Fibroblast of skin of scalp (primary cell): Measurements from ENCODE around the gene EPB41L3.
A peak's percentile ranks its signal among the peaks of the same experiment; 100 is the strongest.
"Not testable (repeated sequence)": the region's sequence is repeated elsewhere in the genome, so short reads cannot be mapped to it uniquely, and the experiment has no call there.

Experiments used
- DNase-seq: peaks from one replicate; pipeline ENCODE4 v3.0.0-alpha.2; 2013

EPB41L3 gene

DNA sequence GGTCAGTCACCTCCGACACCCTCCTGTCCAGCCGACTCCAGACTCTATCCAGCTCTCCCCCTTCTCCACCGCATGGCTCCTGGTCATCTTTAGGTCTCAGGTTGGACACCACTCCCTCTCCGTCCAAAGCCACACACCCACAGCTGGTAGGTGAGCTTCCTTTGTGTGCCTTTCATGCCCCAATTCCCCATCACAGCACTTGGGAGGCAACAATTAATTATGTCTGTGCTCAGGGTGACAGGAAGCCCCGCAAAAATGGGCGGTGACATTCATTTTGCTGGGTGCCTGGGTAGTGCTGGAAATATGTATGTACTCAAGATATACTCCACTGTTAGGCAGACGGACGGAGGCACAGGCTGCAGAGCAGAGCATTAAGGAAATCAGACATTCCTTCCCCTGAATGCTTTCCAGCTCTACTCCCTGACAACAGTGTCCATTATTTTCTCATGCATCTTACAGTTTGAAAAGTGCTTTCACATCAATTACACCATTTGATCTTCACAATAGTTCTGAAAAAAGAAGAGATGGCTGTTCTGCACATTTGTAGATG lies 13.1 kb downstream of the EPB41L3 start:
- DNase-seq, result no peak

DNA sequence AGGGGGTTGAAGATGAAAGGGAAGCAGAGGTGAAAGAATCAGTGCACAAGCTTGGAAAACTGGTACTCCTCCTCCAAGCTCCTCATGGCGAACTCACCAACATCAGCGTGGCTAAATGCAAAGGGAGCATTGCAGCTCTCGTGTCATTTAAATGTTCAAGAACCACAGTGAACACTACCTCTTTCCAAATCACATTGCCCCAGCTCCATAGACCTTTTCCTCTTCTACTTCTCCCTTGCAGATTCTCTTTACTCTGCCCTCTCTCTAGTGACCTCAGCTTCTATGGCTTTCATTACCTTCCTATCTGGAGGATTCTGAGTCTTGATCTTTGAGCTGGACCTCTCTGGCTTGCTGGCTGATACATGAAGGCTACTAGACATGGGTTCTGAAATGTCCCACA lies 14.3 kb downstream of the EPB41L3 start:
- no peak for DNase-seq

DNA sequence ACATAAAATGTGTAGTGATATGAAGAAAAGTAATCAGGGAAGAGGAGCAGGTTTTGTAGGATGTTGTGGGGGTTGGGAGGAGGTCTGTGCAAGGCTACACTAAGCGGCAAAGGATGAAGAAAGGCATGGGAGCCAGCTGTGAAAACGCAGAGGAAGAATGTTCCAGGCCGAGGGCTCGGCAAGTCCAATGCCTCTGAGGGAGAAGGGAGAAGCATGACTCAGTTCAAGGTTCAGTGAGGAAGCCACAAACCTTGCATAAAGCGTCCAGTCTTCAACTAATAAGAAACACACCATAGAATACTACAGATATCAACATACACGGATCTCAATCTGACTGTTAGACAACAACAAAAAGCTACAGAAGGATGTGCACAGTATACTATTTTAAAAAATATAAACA lies 16.2 kb downstream of the EPB41L3 start:
- peak; percentile 87 for DNase-seq

DNA sequence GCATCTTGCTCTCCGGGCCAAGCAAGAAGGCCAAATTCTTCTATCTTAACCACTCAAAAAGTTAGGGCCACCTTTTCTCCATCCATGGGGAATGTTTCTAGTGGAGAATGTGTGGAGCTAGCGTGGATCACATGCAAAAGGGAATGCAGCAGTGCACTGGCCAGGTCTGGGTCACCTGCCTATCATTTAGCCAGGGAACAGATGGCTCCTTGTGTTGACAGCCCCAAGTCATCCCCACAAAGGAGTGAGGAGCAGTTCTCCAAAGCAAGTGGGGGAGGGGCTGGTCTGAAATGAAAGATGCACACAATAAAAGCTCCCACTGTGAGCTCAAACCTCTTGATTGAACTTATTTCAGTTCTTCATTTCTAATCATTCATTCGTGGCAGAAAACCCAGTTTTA lies 19.1 kb downstream of the EPB41L3 start:
- no peak for DNase-seq

DNA sequence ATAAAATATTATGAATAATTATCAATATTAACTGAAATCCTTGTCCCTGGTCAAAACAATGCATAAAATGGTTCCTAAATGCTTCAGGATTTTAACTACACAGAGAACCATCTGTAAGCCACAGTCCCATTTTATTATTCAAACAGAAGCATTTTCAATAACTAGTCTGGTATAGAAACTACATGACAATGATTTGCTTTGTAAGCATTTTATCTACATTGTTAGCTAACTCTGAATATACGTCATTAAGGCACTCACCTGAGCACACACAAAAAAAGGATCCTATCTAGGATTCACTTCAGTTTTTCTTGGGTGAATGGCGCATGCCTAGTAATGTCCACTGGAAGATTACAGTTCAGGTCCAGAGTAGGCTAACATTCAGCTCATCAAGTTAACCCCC lies 22.8 kb downstream of the EPB41L3 start:
- no peak for DNase-seq

DNA sequence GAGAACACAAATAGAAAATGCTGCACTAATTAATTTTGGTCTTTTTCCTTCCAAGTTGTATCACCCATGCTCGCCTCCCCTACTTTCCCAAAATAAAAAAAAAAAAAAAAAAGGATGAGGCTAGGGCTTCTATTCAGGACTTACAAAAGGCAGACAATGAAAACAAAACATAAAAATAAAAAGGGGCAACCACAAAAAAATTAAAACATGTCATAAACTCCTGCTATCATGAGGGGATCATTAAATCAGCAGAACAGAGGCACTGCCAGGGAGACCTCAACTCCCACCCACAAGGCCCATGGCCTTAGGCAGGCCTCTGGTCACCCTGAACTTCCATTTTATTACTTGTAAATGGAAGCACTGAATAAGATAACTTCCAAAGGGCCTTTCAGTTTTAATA lies 23.3 kb downstream of the EPB41L3 start:
- DNase-seq, result no peak

DNA sequence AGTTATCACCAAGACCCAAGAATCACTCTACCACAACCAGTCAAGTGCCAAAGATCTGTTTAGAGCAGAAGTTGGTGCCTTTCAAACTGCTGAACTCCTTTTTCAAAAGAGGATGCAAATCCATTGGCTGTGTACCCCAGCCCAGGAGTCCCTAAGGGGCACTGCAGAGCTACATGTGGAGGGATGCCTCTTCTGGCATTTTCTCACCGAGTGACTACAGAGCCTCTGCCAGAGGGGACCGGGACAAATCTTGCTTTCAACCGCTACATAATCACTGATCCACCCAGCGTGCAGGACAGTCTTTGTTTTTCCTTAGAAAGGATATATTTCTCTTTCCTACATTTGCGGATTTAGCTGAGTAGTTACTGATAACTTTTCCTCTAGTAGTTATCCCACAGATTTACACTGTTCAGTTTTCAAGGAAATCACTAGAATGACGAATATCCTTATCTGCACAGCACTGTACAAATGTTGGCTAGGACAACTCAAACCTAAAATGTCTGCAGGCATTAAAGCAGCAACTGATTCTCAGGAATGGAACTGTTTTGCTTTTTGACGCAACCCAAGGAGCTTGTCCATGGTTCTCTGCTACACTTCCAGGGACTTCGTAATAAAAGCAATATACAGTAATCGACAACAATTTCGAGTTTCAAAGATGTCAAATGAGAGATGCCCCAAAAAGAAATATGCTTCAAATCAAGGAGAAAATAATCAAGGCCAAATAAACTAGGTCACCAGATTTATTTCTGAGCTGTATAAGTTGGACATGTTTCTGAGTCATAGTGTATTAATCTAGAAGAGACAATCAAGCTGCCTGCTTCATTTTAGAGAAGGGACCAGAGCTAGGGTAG lies 24.1 kb downstream of the EPB41L3 start:
- DNase-seq, result no peak

DNA sequence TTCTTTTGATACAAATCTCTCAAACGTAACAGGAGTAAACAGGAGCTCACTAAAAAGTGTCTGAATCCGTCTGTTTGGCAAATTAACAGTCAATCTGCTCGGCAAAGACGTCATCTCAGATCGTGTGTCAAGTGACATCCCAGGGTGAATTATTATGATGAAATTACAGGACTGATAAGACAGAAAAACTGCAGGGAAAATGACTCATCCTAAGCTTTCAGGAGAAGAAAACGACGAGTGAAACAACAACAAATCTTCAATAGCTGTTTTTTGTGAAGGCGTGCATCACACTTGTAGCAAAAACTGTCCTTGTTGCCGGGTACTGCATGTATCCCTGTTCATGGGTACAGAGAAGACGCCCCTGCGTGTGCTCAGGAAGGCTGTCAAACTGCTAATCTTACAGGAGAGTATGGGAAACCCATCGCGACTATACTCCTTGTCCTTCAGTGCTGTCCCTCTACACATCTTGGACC lies 24.9 kb downstream of the EPB41L3 start:
- peak; percentile 32 for DNase-seq

DNA sequence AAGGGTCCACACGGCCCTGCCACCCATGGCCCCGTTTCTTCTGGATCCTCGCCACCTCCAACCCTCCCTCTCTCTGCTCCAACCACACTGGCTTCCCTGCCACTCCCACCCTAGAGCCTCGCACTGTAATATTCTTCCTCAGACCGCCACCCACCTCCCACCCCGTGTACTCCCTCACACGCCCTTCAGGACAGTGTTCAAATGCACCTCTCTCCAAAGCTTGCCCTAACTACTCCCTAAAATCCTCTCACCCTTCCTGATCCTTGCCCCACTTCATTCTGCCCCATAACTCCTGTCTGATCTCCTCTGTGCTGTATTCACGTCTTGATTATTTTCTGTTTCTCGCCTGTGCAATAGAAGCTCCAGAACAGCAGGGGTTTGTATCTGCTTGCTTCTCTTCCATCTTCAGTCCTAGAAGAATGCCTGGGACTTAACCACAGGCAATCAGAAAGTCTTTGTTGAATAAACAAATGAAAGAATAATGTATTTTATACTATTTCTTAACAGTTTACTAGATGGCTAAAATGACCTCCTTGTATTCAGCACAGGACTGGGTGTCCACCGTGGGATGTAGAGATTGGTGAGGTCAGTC lies 25.5 kb downstream of the EPB41L3 start:
- DNase-seq, result no peak

DNA sequence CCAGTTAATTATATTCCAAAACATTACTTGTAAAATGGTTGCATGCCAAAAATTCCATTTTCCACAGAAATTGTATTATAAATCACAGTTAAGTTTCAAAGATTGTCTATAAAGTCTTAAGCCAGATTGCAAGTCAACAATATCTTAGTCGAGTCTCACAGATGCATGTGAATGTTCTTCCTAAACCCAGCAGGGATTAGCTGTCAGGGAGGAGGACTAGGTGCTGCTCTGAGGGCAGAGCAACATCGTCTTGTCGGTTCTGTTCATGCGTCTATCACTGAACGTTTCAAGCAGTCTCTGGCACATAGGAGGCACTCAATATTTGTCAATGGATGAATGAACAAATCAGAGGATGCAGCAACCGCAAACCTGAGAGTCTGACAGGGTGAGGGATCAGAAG lies 27.0 kb downstream of the EPB41L3 start:
- DNase-seq, result no peak

DNA sequence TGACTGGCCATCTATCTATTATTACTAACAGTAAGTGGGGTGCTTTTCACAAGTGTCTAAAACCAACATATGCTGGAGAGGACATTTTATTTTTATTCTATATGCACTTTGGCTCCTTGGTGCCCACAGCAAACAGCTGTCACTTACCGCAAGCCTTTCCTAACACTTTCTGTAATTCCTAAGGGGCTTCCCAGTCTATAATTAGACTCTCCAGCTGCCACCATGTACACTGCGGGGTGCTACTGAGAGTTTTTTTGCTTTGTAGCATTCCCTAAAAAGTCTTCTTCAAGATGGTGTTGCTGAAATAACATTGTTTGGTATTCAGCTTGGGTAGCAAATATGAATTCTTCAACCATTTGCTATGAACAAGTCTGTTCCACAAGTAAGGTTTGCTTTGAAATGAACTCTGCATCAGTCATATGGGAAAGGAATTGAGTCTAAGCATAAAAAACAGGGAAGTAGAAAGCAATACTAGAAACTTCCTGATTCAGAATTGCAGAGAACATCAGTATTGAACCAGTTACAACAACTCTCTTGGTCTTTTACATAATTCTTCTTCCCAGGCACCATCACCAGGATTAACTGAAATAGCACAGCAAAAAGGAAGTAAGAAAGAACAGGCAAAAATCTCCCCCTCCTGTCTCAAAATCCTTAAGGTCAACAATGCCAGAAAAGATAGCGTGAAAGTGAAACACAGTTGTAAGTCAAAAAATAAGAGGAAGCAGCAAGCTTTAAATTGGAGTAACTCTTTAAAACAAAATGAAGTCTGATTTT lies 28.6 kb downstream of the EPB41L3 start:
- DNase-seq, result peak; percentile 42

DNA sequence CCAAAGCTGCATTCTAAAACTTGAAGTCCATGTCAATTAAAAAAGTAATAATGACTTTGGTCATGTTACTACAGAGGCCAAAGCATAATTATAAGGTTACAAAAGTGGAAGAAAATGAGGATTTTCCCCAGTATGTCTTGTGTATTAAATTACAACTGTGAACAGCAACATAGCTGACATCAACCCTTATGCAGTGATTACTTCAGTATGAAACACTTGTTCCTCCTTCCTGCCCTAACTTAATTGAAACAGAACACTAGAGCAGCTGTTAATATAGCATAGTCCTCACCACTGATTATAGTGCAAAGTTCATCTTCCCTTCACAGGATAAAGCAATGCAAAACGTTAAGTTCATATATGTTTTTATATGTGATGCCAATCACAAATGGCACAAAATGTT lies 29.9 kb downstream of the EPB41L3 start:
- no peak for DNase-seq

DNA sequence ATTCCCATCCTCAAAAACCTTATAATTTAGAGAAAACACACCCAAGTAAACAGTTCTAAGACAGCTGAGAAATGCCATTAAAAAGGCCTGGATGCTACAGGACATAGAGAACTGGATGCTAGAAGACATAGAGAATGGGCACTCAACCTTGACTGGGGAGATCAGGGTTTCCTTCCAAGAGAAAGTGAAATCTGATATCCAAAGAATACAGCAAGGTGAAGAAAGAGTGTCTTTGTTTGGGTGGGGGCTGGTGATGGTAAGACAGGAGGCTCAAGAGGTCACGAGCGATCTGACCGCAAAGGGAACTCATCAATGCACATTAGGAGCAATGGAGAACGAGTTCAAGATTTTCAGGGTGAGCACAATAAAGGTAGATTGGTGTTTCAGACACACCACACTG lies 31.6 kb downstream of the EPB41L3 start:
- DNase-seq, result no peak

DNA sequence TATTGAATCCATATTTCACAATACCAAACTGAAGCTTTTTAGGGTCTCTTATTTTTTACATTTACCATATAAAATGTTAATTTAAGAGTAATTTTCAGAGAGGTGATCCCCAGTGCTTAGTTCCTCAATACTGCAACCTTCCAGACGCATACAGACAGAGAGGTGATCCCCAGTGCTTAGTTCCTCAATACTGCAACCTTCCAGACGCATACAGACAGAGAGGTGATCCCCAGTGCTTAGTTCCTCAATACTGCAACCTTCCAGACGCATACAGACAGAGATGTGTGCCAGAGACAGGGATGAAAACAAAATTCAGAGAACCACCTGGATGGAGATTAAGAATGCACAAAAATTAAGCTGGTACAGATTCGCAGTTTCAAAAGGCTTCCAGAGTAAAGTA lies 32.3 kb downstream of the EPB41L3 start:
- not testable (repeated sequence) for DNase-seq

DNA sequence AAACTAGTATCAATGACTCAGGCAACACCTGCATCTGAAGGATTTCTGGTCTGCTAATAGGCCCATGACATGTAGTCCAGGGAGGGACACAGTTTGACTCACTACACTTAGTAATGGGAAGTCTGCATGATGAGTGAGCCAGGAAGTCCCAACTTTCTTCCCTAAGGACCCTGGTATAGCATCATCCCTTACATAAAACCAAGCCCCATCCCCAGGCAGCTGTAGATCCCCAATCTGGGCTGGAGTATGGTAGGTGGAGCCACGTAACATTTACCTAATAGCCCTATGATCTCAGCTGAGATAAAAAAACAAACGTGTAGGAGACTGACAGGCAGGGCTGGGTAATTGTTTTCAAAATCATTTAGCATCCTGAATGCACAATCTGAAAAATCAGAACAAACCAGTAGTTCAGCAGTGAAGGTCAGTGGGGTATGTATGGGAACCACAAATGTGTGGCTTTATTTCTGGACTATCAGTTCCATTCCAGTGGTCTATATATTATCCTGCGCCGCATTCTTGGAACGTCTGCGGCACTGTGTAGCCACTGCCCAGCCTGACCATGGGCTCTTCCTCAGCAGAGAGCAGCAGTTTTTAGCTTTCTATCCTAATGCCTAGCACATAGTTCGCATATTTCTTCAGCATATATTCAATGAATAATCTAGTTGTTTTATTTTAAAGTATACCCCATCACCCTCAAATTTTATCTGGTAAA lies 33.5 kb downstream of the EPB41L3 start:
- peak; percentile 75 for DNase-seq

DNA sequence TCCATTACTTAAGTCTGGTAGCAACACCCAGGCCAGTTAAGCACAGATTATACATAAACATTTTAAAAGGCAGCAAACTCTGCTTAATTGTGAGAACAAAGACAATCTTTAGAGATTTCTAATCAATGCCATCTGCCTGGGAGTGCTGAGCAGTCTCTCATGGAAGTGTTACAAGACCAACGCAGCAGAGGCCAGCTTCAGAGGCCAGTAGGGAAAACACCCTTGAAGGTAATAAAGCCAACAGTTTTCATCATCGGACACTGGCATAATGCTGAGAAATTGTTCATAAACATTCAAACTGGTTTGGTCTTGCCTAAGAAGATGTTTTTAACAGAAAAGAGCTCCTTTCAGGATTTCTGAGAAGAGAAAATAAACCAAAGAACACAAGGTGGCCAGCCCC lies 35.0 kb downstream of the EPB41L3 start:
- DNase-seq, result no peak

DNA sequence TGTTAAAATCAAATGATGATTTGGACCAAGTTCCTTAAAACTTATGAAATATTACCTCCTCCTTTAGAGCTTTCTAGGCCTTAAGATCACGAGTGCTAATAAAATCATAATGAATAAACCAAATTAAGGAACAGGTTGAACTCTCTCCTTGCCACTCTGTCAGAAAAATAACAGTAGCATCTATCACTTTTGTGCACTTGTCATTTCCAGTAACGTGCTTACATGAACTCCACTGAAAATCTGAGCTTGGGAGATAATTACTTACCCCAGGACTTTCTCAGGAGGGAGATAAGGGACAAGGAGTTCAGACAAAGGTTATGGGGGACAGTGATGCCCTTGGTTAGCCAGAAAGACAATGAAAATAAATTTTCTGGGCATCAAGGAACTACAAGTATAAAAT lies 36.0 kb downstream of the EPB41L3 start:
- no peak for DNase-seq

DNA sequence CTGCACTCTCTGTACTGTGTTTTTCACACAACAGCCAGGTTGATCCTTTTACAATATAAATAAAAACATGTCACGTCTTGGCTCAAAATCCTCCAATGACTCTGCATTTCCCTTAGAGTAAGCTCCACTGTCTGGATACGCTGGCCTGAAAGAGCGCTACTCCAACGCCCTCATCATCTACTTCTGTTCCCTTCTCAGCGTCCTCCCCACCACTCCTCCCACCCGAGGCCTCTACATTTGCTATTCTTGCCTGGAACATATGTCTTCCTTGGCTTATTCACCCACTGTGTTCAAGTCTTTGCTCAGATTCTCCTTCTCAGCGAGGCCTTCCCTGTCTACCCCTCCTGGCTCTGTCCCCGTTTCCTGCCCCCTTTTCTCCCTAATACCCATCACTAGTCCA lies 37.6 kb downstream of the EPB41L3 start:
- DNase-seq, result no peak

DNA sequence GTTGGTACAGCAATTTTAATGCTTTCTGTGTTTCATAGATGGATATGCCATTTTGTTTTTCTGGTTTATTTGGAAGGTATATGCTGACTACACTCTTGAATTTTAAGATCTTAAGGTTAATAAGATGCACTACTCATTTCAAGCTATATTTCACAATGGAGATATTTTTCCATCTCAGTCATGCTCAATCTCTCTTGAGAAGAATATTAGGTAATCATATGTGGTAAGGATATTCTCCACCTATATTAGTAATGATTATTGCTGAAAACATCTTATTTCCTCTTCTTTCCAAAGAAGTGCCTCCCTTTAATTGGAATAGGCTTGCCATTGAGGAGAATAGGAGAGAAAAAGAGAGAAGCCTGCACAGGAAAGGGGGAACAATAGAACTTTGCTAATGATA lies 40.1 kb downstream of the EPB41L3 start:
- DNase-seq, result no peak

DNA sequence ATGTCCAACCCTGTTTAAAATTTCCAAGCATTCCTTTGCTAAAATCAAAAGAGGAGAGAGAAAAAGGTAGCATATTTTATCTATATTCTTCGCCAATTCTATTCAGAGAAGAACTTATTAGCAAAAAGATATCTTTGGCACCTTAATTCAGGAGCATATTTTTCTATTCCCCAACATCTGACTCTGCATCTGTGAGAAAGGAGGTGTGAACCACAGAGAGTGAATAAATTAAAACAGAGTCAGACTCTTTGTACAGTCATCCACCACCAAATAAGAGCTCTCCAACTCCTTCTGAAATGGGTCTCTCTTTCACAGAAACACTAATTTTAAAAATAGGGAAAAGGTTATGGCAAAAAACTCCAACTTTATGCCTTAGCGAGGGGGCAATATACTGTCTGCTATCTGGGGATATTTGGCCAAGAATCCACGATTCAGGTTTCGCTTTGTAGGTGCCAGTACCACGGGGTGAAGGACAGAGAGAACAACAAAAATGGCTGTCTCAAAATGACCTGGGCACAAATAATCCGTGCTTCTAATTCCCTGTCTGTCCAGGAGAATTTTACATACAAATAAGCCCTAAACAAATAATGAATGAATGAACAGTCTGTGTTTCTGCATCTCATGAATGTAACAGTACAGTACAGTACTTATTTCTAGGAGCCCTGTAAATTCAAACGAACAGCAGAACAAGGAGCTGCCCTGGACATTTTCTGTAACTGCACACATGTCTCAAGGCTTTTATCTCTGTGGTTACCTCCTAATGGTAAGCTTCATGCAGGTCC lies 43.4 kb downstream of the EPB41L3 start:
- no peak for DNase-seq

DNA sequence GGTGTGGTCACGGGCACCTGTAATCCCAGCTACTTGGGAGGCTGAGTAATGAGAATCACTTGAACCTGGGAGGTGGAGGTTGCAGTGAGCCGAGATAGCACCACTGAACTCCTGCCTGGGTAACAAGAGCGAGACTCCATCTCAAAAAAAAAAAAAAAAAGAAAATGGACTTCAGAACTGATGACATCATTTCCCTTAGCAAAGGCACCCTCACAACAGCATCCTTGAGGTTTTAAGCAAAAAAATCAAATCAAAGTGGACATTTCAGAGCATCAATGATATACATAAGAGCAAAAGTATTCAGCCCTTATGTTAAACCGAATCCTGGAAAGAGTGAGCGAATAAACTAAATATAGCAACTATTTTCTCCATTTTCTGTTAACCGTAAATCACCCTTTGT lies 45.3 kb downstream of the EPB41L3 start:
- no peak for DNase-seq

DNA sequence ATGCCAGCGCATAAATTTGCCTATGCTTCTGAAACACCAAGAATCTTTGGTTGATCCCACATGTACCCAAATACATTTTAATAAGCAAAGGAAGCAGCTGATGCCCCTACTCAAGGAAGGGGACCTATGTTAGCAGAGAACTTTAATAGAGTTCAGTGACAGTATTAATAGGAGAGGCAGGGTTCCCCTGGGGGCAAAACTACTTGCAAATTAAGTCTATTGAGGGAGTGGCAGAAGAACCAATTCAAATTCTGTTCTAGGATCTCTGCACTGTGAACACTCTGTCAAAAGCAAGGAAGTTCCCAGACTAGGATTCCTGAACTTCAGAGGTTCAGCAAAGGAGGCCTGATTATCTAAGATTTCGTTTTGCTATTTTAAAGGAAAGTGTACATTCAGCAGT lies 47.5 kb downstream of the EPB41L3 start:
- DNase-seq, result no peak
